RWPE1 (cell line): ENCODE data around the gene RING1.
"Not testable (repeated sequence)": the region's sequence is repeated elsewhere in the genome, so short reads cannot be mapped to it uniquely, and the experiment has no call there.

Experiments used
- CTCF ChIA-PET: fragments of 350-600 bp; sonication (Branson Sonifier 250); formaldehyde crosslinking; extraction: SDS; loops from one replicate; lab custom pipeline; 2021; lab: Yijun Ruan, JAX
- POLR2A ChIA-PET: fragments of 400-600 bp; formaldehyde crosslinking; extraction: SDS; loops from one replicate; lab custom pipeline; 2020; ENCODE audit warnings: antibody characterized with exemption; ENCODE audit not compliant: low non-redundant PET; lab: Yijun Ruan, JAX
- DNase-seq: peaks from one replicate; pipeline ENCODE4 v3.0.0; 2012; ENCODE audit warnings: low spot score
- H3K27ac ChIP-seq: fragments of 450-650 bp; 2 replicates; pipeline ENCODE4 v1.5.1; 2017
- CTCF ChIP-seq: fragments of 450-650 bp; conservative IDR thresholded peaks from 2 replicates; pipeline ENCODE4 v1.5.1; 2017; ENCODE audit warnings: low read depth, mild to moderate bottlenecking

The RING1 gene

DNA sequence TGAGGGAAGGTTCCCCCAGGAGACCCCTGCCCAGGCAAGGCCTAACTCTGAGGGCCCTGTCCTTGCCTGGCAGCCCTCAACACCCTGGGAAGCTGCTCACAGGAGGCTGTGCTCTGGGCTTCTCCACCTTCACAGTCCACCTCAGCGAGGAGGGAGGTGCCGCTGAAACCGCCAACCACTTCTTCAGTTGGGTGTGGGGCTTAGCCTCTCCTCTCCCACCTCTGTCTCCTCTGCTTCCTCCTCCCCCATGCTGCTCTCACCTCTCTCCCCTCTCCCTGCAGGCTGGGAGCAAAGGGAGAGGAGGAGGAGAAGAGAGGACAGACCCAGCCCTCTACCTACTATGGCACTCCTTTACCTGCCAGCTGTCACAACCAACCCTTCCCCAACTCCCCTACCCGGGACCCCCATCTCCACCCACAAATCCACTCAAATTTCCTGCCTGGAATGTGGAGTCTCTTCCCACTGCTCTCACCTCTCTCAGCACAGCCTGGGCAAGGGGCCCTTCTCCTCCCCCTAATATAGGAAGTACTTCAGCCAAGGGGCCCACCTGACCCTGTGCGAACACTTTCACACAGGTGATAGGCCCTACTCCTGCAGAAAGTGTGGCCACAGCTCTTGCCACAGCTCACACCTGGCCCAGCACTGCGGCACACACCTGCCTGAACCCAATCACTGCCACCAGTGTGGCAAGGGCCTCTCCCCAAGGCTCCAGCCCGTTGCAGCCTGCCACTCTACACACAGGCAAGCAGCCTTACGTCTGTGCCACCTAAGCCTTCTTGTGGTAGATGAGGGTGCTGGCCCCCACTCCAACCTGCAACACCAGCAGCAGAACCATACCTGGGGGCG lies 7.2 kb downstream of the RING1 start:
- ChIA-PET POLR2A (no interaction called here), CTCF (no interaction called here)
- no peak for DNase-seq
- no peak for TF ChIP-seq CTCF
- no peak overlapping the region for H3K27ac ChIP-seq

DNA sequence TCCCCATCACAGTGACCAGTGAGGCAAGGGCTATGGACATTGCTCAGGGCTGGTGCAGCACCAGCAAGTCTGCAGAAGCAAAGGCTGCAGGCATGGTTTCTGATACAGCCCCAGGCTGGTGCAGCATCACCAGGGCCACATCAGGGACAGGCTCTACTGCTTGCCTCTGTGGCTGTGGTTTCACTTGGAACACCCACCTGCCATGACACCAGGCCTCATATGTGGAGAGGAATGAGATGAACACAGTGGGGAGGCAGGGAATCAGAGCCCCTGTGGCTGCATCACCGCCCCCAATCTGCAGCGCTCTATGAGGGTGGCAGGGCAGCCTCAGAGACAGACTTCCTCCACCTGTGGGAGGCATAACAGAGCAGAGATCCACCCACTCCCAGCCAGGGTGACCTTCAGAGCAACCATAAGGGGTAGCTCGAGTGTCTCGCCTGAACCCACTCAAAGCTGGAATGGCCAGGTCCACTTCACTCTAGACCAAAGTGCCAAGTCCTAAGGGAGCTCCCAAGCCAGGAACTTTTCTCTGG lies 7.9 kb downstream of the RING1 start:
- CTCF ChIA-PET: no interaction called here
- TF ChIP-seq CTCF: no peak
- POLR2A ChIA-PET: no interaction called here
- no peak for DNase-seq
- no peak overlapping the region for H3K27ac ChIP-seq

DNA sequence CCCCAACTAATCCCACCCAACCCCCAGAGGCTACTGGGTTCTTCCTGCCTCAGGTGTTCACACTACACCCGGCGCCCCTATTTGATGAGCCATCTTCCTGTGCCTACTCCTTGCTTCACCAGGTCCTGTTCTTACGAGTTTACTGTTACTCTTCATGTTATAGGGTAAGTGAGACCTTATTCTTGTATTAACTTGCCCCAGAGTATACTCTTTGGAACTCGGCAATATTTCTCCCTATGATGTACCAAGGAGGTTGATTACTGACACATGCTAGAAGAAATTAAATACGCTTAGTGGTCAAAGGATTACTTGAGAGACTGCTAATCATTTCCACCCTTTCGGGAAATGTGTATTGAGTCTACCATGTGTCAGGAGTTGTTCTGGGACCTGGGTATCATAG lies 8.9 kb downstream of the RING1 start:
- TF ChIP-seq CTCF: no peak
- POLR2A ChIA-PET: no interaction called here
- DNase-seq: no peak
- no peak overlapping the region for H3K27ac ChIP-seq
- CTCF ChIA-PET: no interaction called here

- DNase-seq: no peak
- CTCF ChIA-PET: no interaction called here
Measured at GRCh38 chr6:33217681-33218080, 9.4 kb downstream of the RING1 start.

DNA sequence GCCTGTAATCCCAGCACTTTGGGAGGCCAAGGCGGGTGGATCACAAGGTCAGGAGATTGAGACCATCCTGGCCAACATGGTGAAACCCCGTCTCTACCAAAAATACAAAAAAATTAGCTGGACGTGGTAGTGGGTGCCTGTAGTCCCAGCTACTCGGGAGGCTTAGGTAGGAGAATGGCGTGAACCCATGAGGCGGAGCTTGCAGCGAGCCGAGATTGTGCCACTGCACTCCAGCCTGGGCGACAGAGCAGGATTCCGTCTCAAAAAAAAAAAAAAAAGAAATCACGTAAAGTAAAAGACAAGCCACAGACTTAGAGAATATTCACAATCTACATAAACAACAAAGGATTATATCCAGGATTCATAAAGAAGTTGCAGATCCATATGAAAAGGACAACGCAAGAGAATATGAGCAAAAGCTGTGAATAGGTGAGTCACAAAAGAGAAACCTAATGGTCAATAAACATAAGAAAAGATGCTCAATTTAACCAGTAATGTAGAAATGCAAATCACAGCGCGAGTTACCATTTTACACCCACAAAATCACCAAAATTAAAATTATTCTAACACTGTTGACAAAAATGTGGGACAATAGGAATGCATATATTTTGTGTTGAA lies 18.3 kb downstream of the RING1 start:
- CTCF ChIA-PET: interaction anchor here (0.6 to 0.7 kb wide), 4 partner anchors 11 to 186 kb away, joined by 3 to 10 read pairs (median 3); no protein-coding TSS in a partner anchor
- DNase-seq, H3K27ac ChIP-seq, POLR2A ChIA-PET: not testable (repeated sequence)

More at GRCh38 chr6:33217681-33218080, 9.4 kb downstream of the RING1 start:
- POLR2A ChIA-PET: no interaction called here
- TF ChIP-seq CTCF: no peak
- H3K27ac ChIP-seq: no peak overlapping the region

- CTCF ChIA-PET: interaction anchor here (0.6 to 1.4 kb wide), 3 partner anchors 13 to 126 kb away, joined by 4 to 6 read pairs (median 4); no protein-coding TSS in a partner anchor
- POLR2A ChIA-PET: no interaction called here
Measured at GRCh38 chr6:33235221-33235634, 26.9 kb downstream of the RING1 start.

More at GRCh38 chr6:33235221-33235634, 26.9 kb downstream of the RING1 start:
- H3K27ac ChIP-seq: no peak overlapping the region
- no peak for DNase-seq
- no peak for TF ChIP-seq CTCF
